RPMI8226 (cell line): Measurements from ENCODE around the gene KRTAP3-1.

ENCODE experiments used
- DNase-seq: peaks from one replicate; pipeline ENCODE4 v3.0.0-alpha.2; 2015

Gene KRTAP3-1

DNA sequence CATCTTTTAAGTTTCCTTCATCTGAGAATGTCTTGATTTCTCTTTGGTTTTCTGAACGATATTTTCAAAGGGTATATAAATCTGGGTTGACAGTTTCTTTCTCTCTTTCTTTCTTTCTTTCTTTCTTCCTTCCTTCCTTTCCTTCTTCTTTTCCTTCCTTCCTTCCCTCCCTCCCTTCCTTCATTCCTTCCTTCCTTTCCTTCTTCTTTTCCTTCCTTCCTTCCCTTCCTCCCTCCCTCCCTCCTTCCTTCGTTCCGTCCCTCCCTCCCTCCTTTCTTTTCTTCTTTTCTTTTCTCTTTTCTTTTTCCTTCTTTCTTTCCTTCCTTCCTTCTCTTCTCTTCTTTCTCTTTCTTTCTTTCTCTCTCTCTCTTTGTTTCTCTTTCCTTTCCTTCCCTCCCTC lies 34.6 kb downstream of the KRTAP3-1 start:
- no peak for DNase-seq

DNA sequence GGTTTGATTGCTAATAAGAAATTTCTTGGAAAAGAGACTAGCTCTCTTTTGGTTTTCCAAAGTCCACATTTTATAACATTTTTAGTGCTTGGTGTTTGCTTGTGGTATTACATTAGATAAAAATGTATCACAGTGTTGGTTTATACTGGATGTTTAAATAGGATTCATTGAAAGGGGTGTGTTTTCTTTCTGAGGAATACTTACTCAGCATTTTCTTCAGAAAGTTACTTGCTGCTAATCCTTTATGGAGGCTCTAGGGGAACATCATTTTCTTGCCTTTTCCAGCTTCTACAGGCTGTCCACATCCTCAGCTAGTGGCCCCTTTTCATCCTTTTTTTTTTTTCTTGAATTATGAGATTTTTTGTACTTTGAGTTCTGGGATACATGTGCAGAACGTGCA lies 41.3 kb downstream of the KRTAP3-1 start:
- DNase-seq: no peak

DNA sequence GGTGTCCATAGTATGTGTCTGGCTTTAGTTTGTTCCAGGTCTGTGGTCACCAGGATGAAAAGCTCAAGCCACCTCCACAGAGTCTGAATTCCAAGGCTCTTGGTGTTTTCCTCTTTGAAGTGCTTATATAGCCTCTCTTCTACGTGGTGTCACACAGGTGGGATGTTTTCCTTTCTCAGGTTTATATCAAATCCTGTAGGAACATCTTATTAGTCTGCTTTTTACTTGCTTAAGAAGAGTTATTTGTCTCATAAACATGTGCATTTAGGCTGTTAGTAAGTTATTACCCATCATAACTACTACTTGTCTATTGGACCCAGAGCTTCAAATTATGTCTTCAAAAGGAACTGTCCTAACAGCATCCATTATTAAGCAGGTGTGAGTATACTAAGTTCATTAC lies 42.1 kb downstream of the KRTAP3-1 start, which contains the start of gene KRT39:
KRT39 (minus strand) TSS at position 101 of the 400 bp plus-strand sequence; CDS start at position 9, 92 bp downstream.
- no peak for DNase-seq

DNA sequence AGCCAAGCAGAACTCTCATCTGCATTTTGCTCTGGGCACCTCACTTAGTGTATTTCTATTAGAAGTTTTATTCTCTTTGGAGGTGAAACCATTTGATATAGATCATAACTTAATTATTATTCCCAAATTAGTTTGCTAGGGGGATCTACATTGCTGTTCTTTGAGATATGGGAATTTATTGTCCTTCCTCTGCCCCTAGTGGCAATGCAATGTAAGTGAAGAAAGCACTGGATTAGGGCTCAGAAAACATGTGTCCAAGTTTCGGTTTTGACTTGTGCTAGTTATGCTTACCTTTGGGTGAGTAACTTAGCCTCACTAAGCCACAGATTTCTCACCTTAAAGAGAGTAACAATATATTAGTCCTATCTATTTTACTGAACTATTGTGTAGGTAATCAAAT lies 45.1 kb downstream of the KRTAP3-1 start:
- DNase-seq: peak; percentile 63

DNA sequence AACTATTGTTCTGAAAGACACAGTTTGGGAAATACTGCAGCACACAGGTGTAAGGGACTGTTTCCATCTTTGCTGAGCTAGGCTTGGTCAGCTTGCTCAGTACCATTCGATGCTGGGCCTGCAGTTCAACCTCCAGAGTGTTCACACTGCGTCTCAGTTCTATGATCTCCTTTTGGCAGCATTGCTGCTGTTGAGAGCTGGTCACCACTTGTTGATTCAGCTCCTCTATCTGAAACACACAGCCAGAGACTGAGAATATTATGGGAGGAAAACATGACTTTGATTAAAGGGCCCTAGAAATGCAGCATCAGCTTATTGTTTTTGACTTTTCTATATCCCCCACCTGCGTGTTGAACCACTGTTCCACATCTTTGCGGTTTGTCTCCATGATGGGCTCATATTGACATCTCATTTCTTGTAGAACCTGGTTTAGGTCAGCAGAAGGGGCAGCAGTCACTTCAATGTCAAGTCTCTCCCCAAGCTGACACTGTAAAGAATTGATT lies 46.8 kb downstream of the KRTAP3-1 start:
- peak; percentile 85 for DNase-seq

DNA sequence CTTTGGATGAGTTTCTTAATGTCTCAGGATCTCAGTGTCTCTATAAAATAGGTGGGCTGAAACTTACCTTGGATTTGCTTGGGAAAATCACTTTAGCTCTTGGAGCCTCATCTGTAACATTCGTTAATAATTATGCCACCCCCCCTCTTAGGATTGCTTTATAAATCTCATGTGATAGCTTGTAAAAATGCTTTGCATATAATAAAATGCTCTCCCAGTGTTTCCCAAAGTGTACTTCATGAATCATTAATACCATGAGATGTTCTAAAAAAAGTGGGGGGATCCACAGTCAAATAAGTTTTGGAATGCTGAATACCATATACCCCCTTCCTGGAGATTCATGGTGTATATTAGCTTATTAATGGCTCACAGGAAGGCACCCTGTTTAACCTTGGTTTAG lies 47.3 kb downstream of the KRTAP3-1 start:
- no peak for DNase-seq

DNA sequence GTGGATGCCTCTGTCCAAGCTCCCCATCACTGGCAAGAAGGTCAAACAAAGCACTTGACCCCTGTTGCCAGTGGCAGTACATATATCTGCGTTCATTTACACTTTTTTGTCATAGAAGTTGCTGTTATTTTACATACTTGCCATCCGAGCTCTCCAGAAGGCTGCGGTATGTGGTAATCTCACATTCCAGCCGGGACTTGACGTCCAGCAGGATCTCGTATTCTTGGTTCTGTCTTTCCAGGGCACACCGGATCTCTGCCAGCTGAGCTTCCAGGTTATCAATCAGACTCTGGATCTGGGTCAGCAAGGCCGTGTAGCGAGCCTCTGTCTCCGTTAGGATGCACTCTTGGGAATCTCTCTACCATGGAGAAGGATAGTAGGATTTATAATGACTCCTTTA lies 48.8 kb downstream of the KRTAP3-1 start:
- DNase-seq: no peak
